Measurements from ENCODE around the gene SCARF2. TPM values are rescaled to one million over a fixed set of nuclear protein-coding genes. Genes with fewer than 3 reads are reported as not detected.
"Not testable (repeated sequence)": the region's sequence is repeated elsewhere in the genome, so short reads cannot be mapped to it uniquely, and the experiment has no call there.

The SCARF2 gene
- total RNA-seq, 1 donor from 2014 or later, result 133 TPM

- TF ChIP-seq, protein P1, sequence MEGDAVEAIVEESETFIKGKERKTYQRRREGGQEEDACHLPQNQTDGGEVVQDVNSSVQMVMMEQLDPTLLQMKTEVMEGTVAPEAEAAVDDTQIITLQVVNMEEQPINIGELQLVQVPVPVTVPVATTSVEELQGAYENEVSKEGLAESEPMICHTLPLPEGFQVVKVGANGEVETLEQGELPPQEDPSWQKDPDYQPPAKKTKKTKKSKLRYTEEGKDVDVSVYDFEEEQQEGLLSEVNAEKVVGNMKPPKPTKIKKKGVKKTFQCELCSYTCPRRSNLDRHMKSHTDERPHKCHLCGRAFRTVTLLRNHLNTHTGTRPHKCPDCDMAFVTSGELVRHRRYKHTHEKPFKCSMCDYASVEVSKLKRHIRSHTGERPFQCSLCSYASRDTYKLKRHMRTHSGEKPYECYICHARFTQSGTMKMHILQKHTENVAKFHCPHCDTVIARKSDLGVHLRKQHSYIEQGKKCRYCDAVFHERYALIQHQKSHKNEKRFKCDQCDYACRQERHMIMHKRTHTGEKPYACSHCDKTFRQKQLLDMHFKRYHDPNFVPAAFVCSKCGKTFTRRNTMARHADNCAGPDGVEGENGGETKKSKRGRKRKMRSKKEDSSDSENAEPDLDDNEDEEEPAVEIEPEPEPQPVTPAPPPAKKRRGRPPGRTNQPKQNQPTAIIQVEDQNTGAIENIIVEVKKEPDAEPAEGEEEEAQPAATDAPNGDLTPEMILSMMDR (IDR thresholded peaks at IDR 0.05), result no peak
- no peak for DNase-seq (ENCODE audit: low spot score in 2 of 2)
- Histone ChIP-seq H3K36me3 (no peaks in the 10 kb centered on the region), H3K27ac (no peak overlapping the region), H3K9me3 (no peaks in the 10 kb centered on the region), H3K4me3 (no peak overlapping the region), H3K4me1 (no peaks in the 10 kb centered on the region), H3K27me3 (no peaks in the 10 kb centered on the region)
- intact Hi-C loops (cut with DNase I), result no loop called here
Observed at GRCh38 chr22:20414450-20414849, 23.2 kb downstream of the SCARF2 start.

DNA sequence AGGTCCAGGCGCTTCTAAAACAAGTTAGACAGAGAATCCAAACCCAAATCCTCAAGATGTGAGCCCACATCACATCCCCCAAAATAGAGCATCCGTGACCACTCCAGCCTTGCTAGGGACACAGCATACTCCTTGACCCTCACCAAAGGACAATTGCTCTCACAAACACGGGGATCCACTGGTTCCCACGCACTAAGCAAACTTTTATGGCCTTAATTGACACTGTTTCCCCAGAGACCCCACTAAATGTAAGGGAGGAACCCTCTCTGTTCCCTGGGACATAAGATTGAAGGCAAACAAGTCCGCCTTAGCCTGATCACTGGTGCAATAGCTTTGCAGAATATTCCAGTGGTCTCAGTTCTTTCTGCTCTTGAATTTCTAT, 23.6 kb downstream of the SCARF2 start:
- H3K27me3 ChIP-seq, result no peaks in the 10 kb centered on the region
- H3K27ac ChIP-seq, result no peak overlapping the region
- no peaks in the 10 kb centered on the region for H3K9me3 ChIP-seq
- no peak for DNase-seq (ENCODE audit: low spot score in 2 of 2)
- TF ChIP-seq, protein P1 (IDR thresholded peaks at IDR 0.05), result no peak
- intact Hi-C loops (cut with DNase I), result no loop called here
- H3K4me1 ChIP-seq, result no peaks in the 10 kb centered on the region
- H3K36me3 ChIP-seq, result no peaks in the 10 kb centered on the region
- no peak overlapping the region for H3K4me3 ChIP-seq

GRCh38 chr22:20413217-20414058, 24.2 kb downstream of the SCARF2 start:
- no peaks in the 10 kb centered on the region for H3K4me1 ChIP-seq
- H3K36me3 ChIP-seq, result no peaks in the 10 kb centered on the region
- intact Hi-C loops (cut with DNase I), result no loop called here
- TF ChIP-seq, protein P1 (IDR thresholded peaks at IDR 0.05), result no peak
- no peak for DNase-seq (ENCODE audit: low spot score in 2 of 2)
- H3K27me3 ChIP-seq, result no peaks in the 10 kb centered on the region
- no peak overlapping the region for H3K4me3 ChIP-seq
- no peaks in the 10 kb centered on the region for H3K9me3 ChIP-seq
- no peak overlapping the region for H3K27ac ChIP-seq

- H3K27ac ChIP-seq, result no peak overlapping the region
- no peaks in the 10 kb centered on the region for H3K4me1 ChIP-seq
- no peaks in the 10 kb centered on the region for H3K9me3 ChIP-seq
- H3K27me3 ChIP-seq, result no peaks in the 10 kb centered on the region
- intact Hi-C loops (cut with DNase I), result no loop called here
- no peak overlapping the region for H3K4me3 ChIP-seq
- TF ChIP-seq, protein P1 (IDR thresholded peaks at IDR 0.05), result no peak
- peak in 1 of 2 donors; percentile 42 for DNase-seq (ENCODE audit: low spot score in 2 of 2)
- peaks cover 0 to 5% of the 10 kb centered on the region in 2 donors for H3K36me3 ChIP-seq
Observed at GRCh38 chr22:20412474-20413216, 25.0 kb downstream of the SCARF2 start.

DNA sequence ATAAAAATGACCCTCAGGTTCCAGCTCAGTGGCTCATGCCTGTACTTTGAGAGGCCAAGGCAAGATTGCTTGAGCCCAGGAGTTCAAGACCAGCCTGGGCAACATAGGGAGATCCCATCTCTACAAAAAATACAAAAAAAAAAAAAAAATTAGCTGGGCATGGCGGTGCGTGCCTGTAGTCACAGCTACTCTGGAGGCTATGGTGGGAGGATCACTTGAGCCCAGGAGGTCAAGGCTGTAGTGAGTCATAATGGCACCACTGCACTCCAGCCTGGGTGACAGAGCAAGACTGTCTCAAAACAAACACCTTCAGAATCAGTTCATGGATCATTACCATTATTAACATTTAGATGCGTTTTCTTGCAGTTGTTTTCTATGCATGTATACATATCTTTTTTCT, 28.2 kb downstream of the SCARF2 start:
- peaks cover 15 to 36% of the 10 kb centered on the region in 2 donors for H3K36me3 ChIP-seq
- H3K4me3 ChIP-seq; H3K4me1 ChIP-seq; H3K27ac ChIP-seq; intact Hi-C loops (cut with DNase I); H3K9me3 ChIP-seq; H3K27me3 ChIP-seq: not testable (repeated sequence)
- DNase-seq (ENCODE audit: low spot score in 2 of 2), result peak in 1 of 2 donors; percentile 1

- Histone ChIP-seq H3K4me3 (no peak overlapping the region), H3K36me3 (peaks cover 15 to 38% of the 10 kb centered on the region in 2 donors), H3K27ac (no peak overlapping the region), H3K27me3 (no peaks in the 10 kb centered on the region), H3K9me3 (no peaks in the 10 kb centered on the region), H3K4me1 (no peaks in the 10 kb centered on the region)
- peak in 1 of 2 donors; percentile 37 for DNase-seq (ENCODE audit: low spot score in 2 of 2)
- TF ChIP-seq, protein P1 (IDR thresholded peaks at IDR 0.05), result no peak
- intact Hi-C loops (cut with DNase I), result no loop called here
Observed at GRCh38 chr22:20408891-20409290, 28.7 kb downstream of the SCARF2 start.
